CD4-positive, alpha-beta T cell (primary cell): Measurements from ENCODE around the gene KCNAB2. TPM values are rescaled to one million over a fixed set of nuclear protein-coding genes. Genes with fewer than 3 reads are reported as not detected.

ENCODE experiments used
- ATAC-seq: fragments of 200-7000 bp; cut with Tn5 transposase; one replicate; pipeline ENCODE4 v1.10.0; 2022; ENCODE audit warnings: mild to moderate bottlenecking; ENCODE audit not compliant: poor library complexity
- CTCF ChIA-PET: fragments of 350-600 bp; sonication (Branson Sonifier 250); formaldehyde crosslinking; loops from one replicate; lab custom pipeline; 2021; ENCODE audit warnings: antibody characterized with exemption, inconsistent platforms; lab: Charles Lee
- POLR2A ChIA-PET: fragments of 350-600 bp; sonication (Branson Sonifier 250); formaldehyde crosslinking; loops from one replicate; lab custom pipeline; 2021; ENCODE audit warnings: antibody characterized with exemption, inconsistent platforms; lab: Charles Lee
- DNase-seq, 14 experiments: peaks; one replicate each; pipeline ENCODE4 v3.0.0-alpha.2; 2013 to 2020; ENCODE audit warnings: mixed read lengths in 2 of 14
- H3K27ac ChIP-seq, 2 donors: one replicate each; pipeline versions ENCODE4 v1.5.1 to v1.7.0; 2013; ENCODE audit warnings: low read length in 2 of 2, low read depth in 1 of 2, mild to moderate bottlenecking in 1 of 2
- H3K27me3 ChIP-seq, 2 experiments: 1 replicate in 1 of 2; 2 replicates in 1 of 2; pipeline versions ENCODE4 v1.6.1 to v1.7.0; 2013; ENCODE audit warnings: low read length in 2 of 2, control low read depth in 1 of 2, mild to moderate bottlenecking in 1 of 2, moderate library complexity in 1 of 2; ENCODE audit not compliant: insufficient read depth in 2 of 2, control insufficient read depth in 1 of 2
- H3K36me3 ChIP-seq: one replicate; pipeline ENCODE4 v1.6.1; 2013; ENCODE audit warnings: low read length, control low read depth; ENCODE audit not compliant: insufficient read depth
- H3K4me1 ChIP-seq: one replicate; pipeline ENCODE4 v1.6.1; 2013; ENCODE audit warnings: low read length, control low read depth; ENCODE audit not compliant: insufficient read depth
- H3K4me3 ChIP-seq: one replicate; pipeline ENCODE4 v1.5.1; 2013; ENCODE audit warnings: mild to moderate bottlenecking, low read length, moderate library complexity
- H3K9me3 ChIP-seq, 2 experiments: 1 replicate in 1 of 2; 2 replicates in 1 of 2; pipeline versions ENCODE4 v1.6.1 to v1.7.0; 2013; ENCODE audit warnings: low read length in 2 of 2, mild to moderate bottlenecking in 2 of 2, control low read depth in 1 of 2, moderate library complexity in 1 of 2; ENCODE audit not compliant: control insufficient read depth in 1 of 2, insufficient read depth in 1 of 2
- H3K27ac Mint-ChIP-seq: one replicate; pipeline ENCODE4 v1.8.0; 2020; ENCODE audit warnings: mixed read lengths
- H3K27me3 Mint-ChIP-seq: one replicate; pipeline ENCODE4 v1.8.0; 2021; ENCODE audit warnings: mixed read lengths
- H3K36me3 Mint-ChIP-seq: one replicate; pipeline ENCODE4 v1.8.0; 2021; ENCODE audit warnings: low read depth, mixed read lengths
- H3K4me1 Mint-ChIP-seq: one replicate; pipeline ENCODE4 v1.8.0; 2021; ENCODE audit warnings: low read depth, mixed read lengths
- H3K4me3 Mint-ChIP-seq: one replicate; pipeline ENCODE4 v1.8.0; 2020; ENCODE audit warnings: mild to moderate bottlenecking, mixed read lengths
- H3K9me3 Mint-ChIP-seq: one replicate; pipeline ENCODE4 v1.8.0; 2020; ENCODE audit warnings: mixed read lengths
- CTCF ChIP-seq: fragments of 200-600 bp; IDR thresholded peaks from one replicate; pipeline ENCODE4 v1.8.0; 2022; ENCODE audit warnings: antibody characterized with exemption, mild to moderate bottlenecking
- intact Hi-C, 2 experiments: fragments of 100-400 bp; cut with DNase I in 1 of 2; cut with micrococcal nuclease in 1 of 2; formaldehyde crosslinking; loops; one replicate each; pipeline versions ENCODE4 v1.15.1 to v1.9.0; 2023 to 2025; cut with DNase I, micrococcal nuclease
- total RNA-seq, 174 experiments: library from RNA in 2 of 174; stranded (reverse) in 2 of 174; gene quantifications; one replicate each; pipeline ENCODE4 v1.2.3 and lab custom pipeline; 2021 to 2026

The KCNAB2 gene
- total RNA-seq, 2 experiments from 2014 or later, result 147 to 155 TPM

DNA sequence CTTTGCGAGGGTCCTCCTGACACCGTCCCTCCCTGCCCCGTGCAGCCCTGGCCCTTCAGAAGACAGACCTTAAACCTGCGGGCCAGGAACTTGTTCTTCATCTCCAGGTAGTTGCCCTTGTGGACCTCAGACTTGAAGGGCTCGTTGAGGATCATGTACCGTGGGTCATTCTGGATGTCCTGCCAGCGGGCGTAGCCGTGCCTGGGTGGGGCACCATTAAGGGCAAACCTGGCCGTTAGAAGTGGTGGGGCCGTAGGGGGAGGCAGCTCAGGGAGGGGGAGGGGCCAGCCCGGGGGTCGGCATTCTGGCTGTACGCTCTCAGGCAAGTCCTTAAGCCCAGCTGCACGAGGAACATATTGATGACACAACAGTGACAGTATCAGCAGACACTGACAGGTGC is 64.6 kb downstream of the KCNAB2 start:
- TF ChIP-seq CTCF, result no peak
- no peaks in the 10 kb centered on the region for H3K9me3 Mint-ChIP-seq

DNA sequence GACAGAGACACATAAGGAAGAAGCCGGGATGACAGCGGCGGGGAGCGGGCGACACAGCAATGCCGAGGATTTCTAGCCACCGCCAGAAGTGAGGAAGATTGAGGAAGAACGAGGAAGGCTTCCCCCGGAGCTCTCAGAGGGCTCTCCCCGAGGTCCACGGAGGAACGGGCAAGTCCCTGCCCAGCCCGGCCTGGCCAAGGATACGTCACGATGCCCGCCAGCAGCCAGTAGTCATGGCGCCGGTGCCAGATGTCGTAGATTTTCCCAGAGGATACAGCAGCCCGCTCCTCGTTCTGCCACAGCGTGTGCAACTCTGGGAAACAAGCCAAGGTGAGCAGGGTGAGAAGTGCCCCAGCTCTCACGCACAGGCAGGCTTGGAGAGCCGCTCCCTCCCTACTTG is 65.9 kb downstream of the KCNAB2 start:
- Histone ChIP-seq H3K36me3 (no peaks in the 10 kb centered on the region), H3K4me1 (no peaks in the 10 kb centered on the region), H3K27me3 (no peaks in the 10 kb centered on the region), H3K9me3 (peaks cover 0 to 5% of the 10 kb centered on the region in 2 experiments), H3K27ac (no peak overlapping the region), H3K4me3 (no peak overlapping the region)
- no peak overlapping the region for H3K4me3 Mint-ChIP-seq
- ChIA-PET POLR2A (no interaction called here), CTCF (no interaction called here)
- no peak overlapping the region for H3K27ac Mint-ChIP-seq
- no peaks in the 10 kb centered on the region for H3K36me3 Mint-ChIP-seq
- no peaks in the 10 kb centered on the region for H3K4me1 Mint-ChIP-seq
- no peaks in the 10 kb centered on the region for H3K27me3 Mint-ChIP-seq
- DNase-seq (peak in 1 of 14 experiments; percentile 2), ATAC-seq (no peak)
- intact Hi-C loops, result no loop called here
- no peak for TF ChIP-seq CTCF
- H3K9me3 Mint-ChIP-seq, result no peaks in the 10 kb centered on the region

More for the DNA sequence above, 64.6 kb downstream of the KCNAB2 start:
- intact Hi-C loops, result no loop called here
- Mint-ChIP-seq H3K4me3 (no peak overlapping the region), H3K27ac (no peak overlapping the region), H3K4me1 (no peaks in the 10 kb centered on the region), H3K36me3 (no peaks in the 10 kb centered on the region), H3K27me3 (no peaks in the 10 kb centered on the region)
- ChIA-PET POLR2A (no interaction called here), CTCF (no interaction called here)
- Histone ChIP-seq H3K36me3 (no peaks in the 10 kb centered on the region), H3K27me3 (no peaks in the 10 kb centered on the region), H3K27ac (no peak overlapping the region), H3K9me3 (peaks cover 0 to 5% of the 10 kb centered on the region in 2 experiments), H3K4me3 (no peak overlapping the region), H3K4me1 (no peaks in the 10 kb centered on the region)
- ATAC-seq (no peak), DNase-seq (no peak)

- H3K27ac ChIP-seq, result no peak overlapping the region
- no peaks in the 10 kb centered on the region for H3K36me3 ChIP-seq
- intact Hi-C loops, result no loop called here
- Mint-ChIP-seq H3K4me1 (no peaks in the 10 kb centered on the region), H3K4me3 (no peak overlapping the region), H3K36me3 (no peaks in the 10 kb centered on the region), H3K27ac (no peak overlapping the region), H3K9me3 (peaks cover 5% of the 10 kb centered on the region), H3K27me3 (no peaks in the 10 kb centered on the region)
- ChIA-PET CTCF (no interaction called here), POLR2A (no interaction called here)
- H3K4me3 ChIP-seq, result no peak overlapping the region
- peaks cover 4 to 5% of the 10 kb centered on the region in 2 experiments for H3K9me3 ChIP-seq
- peak in 1 of 14 experiments; percentile 2 for DNase-seq
- no peak for ATAC-seq
- TF ChIP-seq CTCF, result no peak
- no peaks in the 10 kb centered on the region for H3K4me1 ChIP-seq
- H3K27me3 ChIP-seq, result no peaks in the 10 kb centered on the region
Observed at GRCh38 chr1:6111991-6112689, 66.5 kb downstream of the KCNAB2 start.
